Bronchus fibroblast of lung (primary cell): ENCODE data around the gene CXXC5. TPM values are rescaled to one million over a fixed set of nuclear protein-coding genes. Genes with fewer than 3 reads are reported as not detected.

Source experiments
- total RNA-seq: library from RNA; depleted of rRNA; stranded (reverse); fragments of >200 nt; gene quantifications from 2 replicates; pipeline ENCODE4 v1.2.3, GENCODE V29; 2015

Gene CXXC5
- total RNA-seq: 21.6 and 22.0 TPM in 2 replicates

GRCh38 chr5:139648205-139649081, at the start of gene CXXC5:
TSS of gene CXXC5 (plus strand) at chr5:139648349. CDS start at chr5:139680524, 32,175 bp downstream.

Other genes with a start within 250 kb of the CXXC5 start
- 5.1 and 7.4 TPM in 2 replicates for gene SPATA24, start 244.3 kb upstream of the CXXC5 start, total RNA-seq
- gene DNAJC18, start 208.8 kb upstream of the CXXC5 start, total RNA-seq: 4.2 and 6.5 TPM in 2 replicates
- gene ECSCR, start 185.6 kb upstream of the CXXC5 start, total RNA-seq: 1.0 and 1.2 TPM in 2 replicates
- gene SMIM33, start 177.3 kb upstream of the CXXC5 start, total RNA-seq: not detected in 2 replicates
- 51.0 and 51.4 TPM in 2 replicates for gene STING1, start 165.6 kb upstream of the CXXC5 start, total RNA-seq
- 136 and 150 TPM in 2 replicates for gene UBE2D2, start 87.0 kb upstream of the CXXC5 start, total RNA-seq
- gene PSD2, start 147.5 kb downstream of the CXXC5 start, total RNA-seq: not detected in 2 replicates